HG03196 (cell line): Measurements from ENCODE around the gene SHB.

ENCODE experiments used
- ATAC-seq: cut with Tn5 transposase; IDR thresholded peaks from one replicate; pipeline ENCODE4 v1.9.1; 2021; ENCODE audit not compliant: unreplicated experiment

The SHB gene

DNA sequence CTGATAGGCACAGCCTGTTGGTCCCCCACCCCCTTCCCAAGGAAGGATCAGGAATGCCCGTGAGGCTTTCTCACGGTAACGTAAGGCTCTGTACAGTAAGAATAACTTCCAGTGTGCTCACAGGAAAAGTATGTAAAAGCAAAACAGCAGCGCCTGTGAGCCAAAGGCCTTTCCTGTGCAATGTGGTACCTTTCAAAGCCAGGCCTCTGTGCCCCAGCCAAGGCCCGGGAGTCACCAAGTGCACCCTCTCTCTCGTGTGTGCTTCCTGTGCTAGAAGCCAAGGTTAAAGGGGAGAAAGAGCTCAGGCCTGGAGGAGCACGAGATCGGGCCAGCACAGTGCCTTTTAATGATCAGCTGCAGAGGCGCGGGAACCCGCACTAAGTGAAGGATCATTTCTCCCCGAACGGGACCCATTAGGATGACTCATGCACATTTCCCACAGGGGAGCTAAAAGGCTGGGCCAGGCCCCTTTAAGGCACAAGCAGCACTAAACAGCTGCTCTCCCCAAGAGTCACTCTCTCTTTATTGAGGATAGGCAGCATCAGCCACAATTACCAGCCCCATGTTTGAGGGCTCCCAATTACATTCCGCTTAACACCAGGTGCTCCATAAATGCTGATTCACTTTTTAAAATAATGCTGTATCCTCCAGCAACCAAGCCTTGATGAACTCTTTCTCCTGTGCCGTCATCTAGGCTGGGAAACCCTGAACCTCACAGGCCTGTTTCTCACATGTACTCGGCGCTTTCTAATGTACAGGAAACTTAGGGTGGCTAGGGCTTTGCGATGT, 42.8 kb downstream of the SHB start:
- no peak for ATAC-seq

DNA sequence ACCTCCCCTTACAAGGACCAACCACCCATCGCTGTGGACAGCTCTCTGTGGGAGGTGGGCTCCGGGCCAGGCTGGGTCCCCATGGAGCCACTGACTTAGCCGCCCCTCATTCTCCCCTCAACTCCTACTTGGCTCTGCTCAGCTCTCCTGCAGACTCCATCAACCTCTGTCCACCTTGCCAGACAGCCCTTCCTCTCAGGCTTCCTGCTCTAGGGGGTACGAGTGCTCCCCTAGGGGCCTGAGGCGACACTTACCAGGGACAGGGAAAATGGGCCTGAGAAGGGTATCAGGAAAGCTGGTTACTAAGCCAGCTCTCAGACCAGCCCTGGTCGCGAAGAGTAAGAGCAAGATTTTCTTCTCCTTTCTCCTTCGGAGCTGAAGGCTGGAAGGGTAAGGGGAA, 43.9 kb downstream of the SHB start:
- ATAC-seq: no peak

DNA sequence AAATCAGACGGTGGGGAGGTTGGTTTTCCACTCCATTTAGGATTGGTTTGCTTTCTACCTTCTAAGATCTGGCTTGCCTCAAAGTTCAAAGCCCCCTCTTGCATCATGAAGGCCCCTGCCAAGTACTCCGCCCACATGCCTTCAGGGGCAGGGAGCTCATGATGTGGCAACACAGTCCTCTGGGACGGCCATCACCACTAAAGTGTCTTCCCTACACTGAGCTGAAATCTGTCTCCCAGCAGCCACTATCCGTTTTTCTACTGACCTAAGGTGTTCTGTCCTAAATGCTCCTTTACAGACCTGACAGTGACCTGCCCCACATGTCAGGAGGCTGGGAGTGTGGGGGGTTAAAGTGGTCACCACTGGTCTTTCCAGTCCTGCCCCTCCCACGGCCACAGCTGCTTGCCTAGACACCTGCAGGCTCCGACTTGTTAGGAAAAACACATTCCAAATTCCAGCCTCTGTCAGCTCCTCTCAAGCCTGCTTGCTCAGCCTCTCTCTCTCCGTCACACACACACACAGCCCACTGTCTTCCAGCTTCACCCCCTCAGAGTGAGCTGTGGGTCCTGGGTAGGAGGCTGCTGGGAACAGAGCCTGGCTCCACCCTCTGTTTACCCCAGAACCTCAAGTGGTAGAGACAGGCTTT, 44.9 kb downstream of the SHB start:
- ATAC-seq: no peak

DNA sequence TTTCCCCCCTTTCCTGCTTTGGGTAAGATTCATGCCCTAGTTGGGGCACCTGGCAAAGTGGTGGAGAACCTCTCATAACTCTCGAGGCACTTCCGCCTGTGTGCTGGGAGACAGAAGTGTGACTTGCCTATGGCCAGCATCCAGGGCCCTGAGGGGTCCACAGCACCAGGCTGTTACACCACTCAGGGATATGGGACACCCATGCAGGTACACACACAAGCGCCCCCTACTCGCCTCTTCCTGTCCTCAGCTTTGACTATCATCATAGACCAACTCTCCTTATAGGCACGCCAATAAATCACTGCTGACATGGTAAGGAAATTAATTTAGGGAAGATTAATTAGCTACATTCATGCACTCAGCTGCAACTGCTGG, 45.4 kb downstream of the SHB start:
- ATAC-seq: no peak

DNA sequence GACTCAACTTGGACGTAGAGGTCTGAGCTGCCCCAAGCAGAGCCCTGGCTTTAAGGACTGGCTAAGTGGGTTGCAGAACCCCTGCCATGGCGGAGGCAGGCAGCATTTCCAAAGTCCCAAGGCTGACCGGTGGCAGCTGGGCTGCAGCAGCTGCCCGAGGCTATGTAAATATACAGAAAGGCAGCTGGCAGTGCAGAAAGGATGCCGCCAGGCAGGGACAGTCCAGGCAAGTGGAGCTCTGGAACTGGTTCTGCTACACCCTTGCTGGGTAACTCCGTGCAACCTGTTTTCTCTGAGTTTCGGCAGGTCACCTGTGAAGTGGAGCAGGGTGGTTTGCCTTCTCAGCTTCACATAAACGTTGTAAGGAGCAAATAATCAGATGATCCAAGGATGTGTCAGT, 46.0 kb downstream of the SHB start:
- no peak for ATAC-seq

DNA sequence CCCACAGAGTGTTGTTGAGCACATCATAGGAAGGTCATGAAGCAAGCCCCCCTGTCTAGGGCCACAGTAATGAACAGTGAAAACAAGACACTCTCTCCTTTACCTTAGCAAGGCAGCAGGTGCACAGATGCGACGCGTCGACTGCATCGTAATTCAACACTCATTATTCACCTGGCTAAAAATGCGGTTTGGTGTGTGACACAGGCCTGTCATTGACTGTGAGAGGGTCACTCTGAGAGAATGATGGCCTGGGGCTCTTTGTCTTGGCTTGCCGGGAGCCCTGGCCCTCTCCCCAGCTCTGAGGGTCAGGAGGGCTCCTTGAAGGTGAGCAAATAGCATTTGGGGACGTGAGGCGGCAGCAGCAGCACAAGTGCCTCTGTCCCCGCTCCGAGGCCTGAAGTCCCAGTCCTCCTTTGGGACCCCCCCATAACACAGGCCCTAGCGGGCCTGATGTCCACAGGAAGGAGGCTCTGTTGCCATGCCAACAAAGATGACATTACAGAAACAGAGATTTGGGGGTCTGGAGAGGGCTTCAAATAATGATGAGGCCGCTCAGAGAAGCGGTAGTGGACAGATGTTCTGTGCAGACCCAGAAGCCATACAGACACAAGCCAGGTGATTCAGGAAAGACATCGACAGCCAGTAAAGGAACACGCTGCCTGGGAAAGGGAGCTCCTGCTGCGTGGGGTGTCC, 46.7 kb downstream of the SHB start:
- ATAC-seq: no peak

DNA sequence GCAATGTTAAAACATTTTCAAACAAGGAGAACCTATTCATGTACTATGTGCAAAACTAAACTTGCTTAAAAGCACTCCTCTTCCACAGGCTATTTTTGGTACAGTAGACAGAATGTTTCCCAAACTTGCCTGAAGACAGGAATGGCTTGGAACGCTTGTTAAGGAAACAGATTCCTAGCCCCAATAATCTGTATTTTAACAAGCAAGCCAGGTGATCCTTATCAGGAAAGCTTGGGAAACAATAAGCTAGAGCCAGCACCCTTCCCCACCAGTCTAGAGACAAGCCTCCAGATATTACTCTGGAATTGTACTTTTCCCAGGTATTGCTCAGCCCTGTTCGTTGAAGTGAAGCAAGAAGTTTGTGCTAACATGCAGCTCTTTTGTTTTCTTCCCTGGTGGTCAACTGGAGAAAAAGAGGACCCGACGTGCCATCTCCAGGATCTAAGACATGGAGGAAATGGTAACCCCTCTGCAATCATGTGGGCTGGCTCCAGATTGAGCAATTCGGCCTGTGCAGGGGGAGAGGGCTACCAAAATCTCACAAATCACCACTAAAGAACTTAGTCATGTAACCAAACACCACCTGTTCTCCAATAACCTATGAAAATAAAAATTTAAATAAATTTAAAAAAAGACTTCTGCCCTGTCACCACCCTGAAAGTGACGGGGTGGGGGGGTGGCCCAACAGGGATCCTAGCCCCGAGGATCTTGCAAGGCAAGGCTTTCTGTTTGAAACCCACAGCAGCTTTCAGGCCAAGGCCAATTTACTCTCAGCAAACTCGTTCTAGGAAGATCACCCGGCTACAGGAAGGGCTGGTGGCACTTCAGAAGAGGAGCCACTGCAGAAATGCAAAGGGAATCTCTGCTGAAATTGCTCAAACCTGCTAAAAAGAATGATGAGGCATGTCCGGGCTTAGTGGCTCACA, 48.6 kb downstream of the SHB start:
- no peak for ATAC-seq

DNA sequence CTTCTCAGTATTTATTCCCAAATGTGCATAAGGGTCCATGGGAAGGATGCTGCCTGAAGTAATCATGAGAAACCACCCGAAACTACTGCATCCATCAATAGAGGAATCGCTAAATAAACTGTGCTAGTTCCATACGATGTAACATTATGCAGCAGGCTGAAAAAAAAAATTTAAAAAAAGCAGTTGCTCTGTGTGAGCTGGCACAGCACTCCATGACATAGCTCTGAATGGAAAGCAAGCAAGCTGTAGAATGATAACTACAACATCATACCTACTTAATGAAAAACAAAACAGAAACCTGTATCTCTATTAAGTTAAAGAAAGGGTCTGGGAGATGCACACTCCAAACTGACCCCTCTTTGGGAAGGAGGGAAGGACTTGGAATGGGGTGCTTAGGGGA, 49.3 kb downstream of the SHB start:
- ATAC-seq: no peak

DNA sequence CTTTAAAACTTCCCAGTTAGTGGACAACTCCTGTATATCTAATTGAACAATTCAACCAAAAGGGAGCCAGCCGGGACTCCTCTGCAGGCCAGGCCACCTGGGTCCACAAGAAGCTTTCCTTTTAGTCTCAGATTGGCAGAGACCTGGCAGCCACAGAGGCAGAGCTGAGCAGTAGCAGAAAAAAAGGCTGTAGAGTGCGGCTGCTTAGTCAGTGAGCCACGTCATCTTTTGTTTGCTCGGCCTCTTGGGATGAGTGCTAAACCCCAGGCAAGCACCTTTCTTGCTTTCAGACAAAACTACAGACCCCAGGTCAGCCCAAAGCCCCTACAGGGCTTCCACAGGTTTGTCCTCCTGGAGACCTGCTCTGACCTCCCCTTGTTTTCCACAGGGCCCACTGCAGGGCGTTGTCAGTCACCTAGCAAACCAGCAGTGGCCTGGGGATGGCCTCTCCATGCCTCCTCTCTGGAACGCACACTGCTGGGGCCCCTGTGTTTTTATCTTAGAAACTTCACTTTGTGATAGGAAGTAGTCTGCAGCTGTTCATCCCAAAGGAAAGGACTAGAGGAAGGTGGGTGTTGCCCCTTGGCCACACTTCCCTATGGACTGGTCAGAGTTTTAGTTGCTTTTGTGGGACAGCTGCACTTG, 49.9 kb downstream of the SHB start:
- ATAC-seq: no peak

DNA sequence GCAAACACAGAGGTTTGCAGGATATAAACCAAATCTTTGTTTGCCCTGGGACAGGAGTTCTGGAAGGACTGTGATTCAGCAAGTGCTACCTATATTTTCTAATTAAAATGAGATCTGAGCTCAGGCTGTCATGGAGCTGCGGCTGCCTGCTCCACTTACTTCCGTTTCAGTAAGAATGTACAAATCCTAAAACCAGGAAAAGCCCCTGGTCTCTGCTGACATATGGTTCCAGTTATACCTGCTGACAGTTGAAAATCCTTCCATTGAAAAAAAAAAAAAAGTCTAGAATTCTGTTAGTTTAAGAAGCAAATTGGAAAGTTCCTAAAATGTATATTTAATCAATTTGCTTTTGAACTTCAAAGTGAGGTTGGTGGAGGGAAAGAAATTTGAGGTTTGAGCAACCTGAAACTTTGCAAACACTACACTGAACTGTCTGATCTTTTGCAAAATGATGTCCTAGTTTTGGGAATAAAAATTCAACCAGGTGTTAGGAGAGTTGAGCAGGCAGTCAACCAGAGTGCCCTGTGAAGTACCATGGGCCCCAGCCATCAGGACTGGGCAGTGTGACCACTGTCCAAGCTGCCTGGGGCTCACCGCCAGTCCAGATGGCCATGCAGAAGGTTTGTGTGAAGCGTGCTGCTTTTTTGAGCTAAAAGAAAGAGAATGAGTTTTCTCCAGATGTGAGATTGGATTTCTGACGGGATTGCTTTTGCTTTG, 50.6 kb downstream of the SHB start:
- ATAC-seq: no peak

DNA sequence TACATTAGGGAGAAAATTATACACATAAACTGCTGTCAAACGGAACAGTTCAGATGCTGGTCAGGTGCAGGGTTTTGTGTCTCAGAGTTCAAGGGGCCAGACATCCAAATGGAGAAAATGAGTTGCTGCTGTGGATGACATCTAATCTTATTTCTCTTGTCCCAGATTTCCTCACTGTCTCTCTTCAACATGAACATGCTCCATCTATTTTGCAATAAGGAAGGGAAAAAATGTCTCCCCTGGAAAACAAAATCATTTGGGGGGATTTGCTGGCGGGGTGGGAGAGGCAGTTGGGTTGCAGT, 51.2 kb downstream of the SHB start:
- ATAC-seq: no peak

DNA sequence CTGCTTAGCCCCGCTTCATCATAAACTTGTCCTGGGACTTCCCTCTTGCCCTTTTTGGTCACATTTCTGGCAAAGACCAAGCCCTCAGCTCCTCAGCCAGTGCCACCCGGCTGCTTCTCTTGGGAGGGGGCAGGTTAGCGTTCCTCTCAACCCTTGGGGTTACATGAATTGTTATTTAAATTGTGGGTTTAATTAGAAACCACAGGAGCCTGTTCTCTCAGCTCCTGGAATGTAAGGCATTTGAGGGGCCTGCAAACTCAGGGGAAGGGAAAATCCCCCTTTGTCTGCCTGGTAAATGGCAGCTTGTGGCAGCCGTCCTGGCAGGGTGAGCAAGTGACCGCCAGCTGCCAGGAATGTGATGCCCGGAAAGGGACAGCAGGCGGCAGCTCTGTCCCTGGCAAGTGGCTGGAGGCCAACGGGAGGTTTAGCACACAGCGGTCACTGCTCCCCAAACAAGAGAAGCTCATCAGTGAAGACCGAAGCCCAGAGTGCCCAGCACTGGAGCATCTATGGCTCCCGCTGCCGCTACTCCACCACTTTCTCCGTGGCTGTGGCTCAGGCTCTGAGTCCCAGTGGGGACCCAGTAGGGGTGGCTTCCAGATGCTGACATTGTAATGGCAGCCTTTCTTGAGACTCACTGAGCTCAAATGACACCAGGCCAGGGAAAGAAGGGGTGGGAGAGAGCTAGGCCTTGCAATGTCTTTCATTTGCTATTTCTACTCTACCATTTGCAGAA, 51.7 kb downstream of the SHB start:
- ATAC-seq: no peak

DNA sequence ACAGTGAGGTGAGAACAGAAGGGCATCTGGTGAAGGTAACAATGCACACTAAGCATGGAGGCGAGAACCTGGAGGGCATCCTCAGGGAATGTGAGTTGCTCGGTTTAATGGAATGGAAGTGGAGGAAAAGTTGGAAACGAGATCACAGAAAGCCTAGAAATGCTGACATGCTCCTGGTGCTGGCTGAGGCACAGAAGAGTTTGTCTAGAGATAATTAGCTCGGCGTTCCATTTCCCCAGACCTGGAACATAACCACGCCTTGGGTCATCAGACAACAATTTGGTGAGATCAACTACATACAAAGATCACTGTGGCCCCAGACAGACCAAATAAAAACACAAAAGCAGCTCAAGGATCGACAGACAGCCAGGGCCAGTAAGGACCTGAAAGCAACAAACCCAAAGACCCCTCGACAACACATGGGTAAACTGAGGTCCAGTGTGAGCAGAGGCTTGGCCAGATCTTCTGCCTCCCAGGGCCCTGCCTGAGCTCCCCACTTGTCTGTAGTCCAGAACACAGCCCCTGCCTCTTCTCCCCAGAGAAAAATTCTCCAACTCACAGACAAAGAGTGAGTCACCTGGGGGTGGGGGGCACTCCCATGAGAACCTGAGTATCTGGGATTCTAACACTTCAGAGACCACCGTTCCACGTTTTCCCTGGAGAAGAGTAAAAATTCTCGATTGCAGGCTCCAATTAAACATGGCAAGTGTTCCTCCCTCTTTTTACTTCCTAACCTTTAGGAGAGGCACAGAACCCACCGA, 52.5 kb downstream of the SHB start:
- ATAC-seq: no peak

DNA sequence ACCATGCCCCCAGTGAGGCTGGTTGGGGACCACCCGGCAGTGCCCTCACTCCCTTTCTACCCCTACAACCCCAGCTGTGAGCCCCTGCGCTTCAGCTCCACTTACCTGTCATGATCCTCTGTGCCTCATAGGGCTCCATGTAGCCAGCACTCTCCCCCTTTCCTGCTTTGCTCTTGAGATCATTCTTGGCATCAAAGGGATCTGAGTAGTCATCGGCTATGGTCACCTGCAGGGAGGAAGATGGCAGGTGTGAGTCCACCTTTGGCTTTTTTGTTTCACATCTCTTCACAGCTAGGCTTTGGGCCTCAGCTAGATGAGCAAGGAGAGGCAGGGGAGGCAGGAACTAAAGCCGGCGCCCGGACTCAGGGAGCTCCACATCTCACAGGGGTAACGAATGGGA, 53.1 kb downstream of the SHB start:
- no peak for ATAC-seq

DNA sequence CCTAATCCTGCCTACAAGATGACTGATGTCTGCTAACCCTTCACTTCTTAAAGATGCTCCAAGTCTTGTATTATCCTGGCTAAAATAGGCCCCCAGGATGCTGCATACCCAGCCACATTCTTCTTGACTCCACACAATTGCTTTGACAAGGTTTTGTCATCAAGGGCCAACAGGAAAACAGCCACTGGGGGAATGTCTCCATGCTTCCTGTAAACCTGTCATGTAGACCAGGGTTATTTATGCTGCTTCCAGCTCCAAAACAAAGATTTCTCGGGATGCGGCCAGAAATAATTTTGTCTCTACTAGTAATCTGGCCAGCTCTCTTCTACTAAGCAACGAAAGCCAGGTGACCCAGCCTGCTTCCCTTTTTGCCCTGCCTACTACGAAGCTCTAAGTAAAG, 53.8 kb downstream of the SHB start:
- no peak for ATAC-seq

DNA sequence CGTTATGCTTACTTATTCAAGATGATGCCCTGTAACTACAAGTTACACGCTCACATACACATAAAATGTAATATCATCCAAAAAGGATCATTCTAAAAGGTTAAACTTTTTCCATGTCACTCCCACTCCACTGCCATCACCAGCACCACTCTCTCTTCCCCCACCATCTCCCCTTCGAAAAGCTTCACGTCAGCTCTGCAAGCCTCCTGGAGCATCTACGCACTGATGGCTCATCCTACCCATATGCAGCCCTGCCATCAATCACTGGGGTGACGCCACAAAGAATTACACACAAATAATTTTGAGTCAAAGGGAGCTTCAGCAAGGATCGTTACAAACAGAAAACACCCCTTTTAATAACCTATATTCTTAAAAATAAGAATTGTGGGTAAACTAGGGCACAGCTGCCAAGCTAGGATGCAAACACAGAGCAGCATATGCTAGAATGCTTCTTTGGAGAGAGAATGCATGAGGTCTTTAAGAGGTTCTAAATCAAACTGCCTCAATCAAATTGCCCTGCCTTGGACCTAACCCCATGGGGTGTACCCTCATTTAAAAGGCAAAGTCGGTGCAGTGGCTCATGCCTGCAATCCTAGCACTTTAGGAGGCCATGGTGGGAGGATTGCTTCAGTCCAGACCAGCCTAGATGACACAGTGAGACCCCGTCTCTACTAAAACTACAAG, 56.1 kb downstream of the SHB start:
- ATAC-seq: no peak

DNA sequence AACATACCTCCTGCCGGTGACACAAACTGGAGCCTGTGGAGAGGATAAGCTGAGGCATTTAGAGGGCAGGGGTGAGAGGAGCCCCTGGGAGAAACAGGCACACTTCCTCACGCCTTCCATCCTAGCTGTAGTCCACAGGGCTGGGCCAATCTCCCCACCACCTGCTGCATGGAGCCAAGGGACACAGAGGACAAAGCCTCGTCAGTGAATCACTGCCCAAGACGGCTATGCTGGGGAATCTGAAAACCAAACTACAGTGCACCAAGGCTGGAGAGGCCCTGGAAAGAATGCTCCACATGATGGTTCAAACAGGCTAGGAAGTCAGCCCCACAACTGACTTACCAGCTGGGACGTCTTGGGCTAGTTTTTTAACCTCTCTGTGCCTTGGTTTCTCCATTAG, 57.0 kb downstream of the SHB start:
- no peak for ATAC-seq

DNA sequence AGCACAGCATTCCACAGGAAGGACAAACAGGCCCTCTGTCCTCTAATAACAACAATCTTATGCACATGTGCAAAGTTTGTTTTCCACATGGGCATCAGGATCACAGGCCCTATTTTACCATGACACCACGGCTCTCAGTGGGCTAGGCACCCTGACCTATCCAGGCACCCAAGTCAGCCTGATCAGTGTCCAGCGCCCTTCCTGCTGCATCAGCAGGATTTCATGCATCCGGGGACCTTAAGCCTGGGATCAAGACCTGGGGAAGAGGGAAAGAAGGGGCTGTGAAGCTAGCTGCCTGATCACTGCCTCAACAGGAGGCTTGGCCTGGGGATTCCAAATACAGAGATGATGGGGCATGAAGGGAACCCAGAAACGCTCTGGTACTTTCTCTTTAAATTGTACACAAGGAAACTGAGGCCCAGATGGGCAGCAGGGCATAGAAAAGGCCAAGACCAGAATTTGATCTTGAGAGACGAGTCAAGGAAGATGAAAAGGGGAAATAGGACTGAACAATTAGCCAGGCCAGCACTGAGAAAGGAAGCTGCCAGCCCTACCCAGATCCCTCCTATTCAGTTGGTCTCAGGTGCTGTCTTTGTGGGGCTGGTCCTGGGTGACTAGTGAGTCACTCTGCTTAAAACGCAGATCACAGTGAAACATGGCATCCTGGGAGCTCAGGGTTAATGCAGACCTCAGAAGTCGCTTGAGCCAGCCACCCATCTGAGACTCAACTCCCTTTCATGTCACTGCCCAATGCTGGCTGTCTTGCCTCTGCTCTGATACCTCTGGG, 57.9 kb downstream of the SHB start:
- no peak for ATAC-seq
